Measurements from ENCODE around the gene FNDC3B. TPM values are rescaled to one million over a fixed set of nuclear protein-coding genes. Genes with fewer than 3 reads are reported as not detected.

FNDC3B gene
- total RNA-seq, 1 donor from 2014 or later, result 29.5 TPM

DNA sequence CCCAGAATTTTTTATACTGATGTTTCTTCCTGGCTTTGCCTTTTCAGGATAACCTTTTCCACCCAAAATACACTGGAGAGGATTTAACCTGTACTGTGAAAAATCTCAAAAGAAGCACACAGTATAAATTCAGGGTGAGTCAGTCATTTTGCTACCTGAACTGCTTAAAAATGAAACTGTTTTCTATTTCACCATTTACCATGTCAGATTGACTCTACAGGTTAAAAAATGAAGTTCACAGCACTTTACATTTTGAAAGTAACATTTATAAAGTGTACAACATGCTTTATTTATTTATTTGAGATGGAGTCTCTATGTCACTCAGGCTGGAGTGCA is 293.6 kb downstream of the FNDC3B start:
- TF ChIP-seq EZH2phosphoT487 (IDR thresholded peaks at IDR 0.05), result no peak
- no peak for TF ChIP-seq CTCF (IDR thresholded peaks at IDR 0.05)
- no peak for TF ChIP-seq EZH2 (IDR thresholded peaks at IDR 0.05)
- Histone ChIP-seq H2AFZ (replicated peaks) (no peak overlapping the region), H3K36me3 (no peaks in the 10 kb centered on the region), H3K4me1 (no peaks in the 10 kb centered on the region), H3K4me2 (no peak overlapping the region), H3K4me3 (no peak overlapping the region), H3F3A (ENCODE audit: low read depth) (peaks cover 3% of the 10 kb centered on the region), H4K20me1 (ENCODE audit: low read depth) (no peaks in the 10 kb centered on the region), H3K9ac (no peak overlapping the region), H3K27me3 (no peaks in the 10 kb centered on the region), H3K27ac (no peak overlapping the region), H3K79me2 (ENCODE audit: low read depth) (no peaks in the 10 kb centered on the region), H3K9me3 (ENCODE audit: low read depth) (no peaks in the 10 kb centered on the region)
- Mint-ChIP-seq H3K4me1 (peaks cover 3% of the 10 kb centered on the region), H3K9me3 (no peaks in the 10 kb centered on the region), H3K36me3 (peaks cover 41% of the 10 kb centered on the region), H3K4me3 (no peak overlapping the region), H3K27ac (no peak overlapping the region), H3K27me3 (ENCODE audit: insufficient read depth, low read depth) (no peaks in the 10 kb centered on the region)
- DNase-seq (ENCODE audit: low spot score), result no peak

DNA sequence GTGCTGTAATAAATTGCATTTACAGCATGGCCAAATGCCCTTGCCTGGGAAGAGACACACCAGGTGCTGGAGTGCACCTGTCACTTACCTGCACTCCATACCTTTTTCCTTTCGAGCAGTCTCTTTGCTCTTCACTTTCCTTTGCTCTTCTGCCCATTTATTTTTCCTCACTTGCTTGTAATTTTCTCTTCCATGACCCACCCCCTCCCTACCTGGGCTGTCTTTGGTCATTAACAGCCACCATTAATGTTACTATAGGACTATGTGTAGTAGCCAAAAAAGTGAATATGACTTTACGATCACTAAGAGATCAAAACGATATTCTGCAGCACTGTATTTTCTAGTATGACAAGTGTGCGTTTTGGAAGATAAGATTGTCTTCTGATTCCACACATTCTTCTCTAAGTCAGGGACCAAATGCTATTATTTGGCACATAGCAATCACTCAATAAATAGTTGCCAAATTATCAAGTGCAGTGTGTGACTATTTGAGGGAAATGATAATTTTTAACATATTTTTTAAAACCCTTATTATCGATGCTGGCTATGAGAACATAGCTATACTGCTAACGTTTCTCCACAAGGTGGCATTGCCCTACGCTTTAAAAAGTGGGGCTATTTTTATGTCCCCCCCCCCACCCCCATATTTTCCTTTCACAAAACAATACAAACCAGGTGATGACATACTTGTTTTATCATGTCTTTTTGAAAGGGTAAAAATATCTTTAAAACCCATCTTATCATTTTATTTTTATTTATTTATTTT is 294.5 kb downstream of the FNDC3B start:
- Mint-ChIP-seq H3K4me1 (peaks cover 5% of the 10 kb centered on the region), H3K4me3 (no peak overlapping the region), H3K27ac (no peak overlapping the region), H3K9me3 (no peaks in the 10 kb centered on the region), H3K36me3 (peaks cover 38% of the 10 kb centered on the region), H3K27me3 (ENCODE audit: insufficient read depth, low read depth) (no peaks in the 10 kb centered on the region)
- no peak overlapping the region for H3K27ac ChIP-seq
- peaks cover 3% of the 10 kb centered on the region for H3F3A ChIP-seq (ENCODE audit: low read depth)
- no peaks in the 10 kb centered on the region for H3K79me2 ChIP-seq (ENCODE audit: low read depth)
- no peak overlapping the region for H2AFZ ChIP-seq (replicated peaks)
- H3K36me3 ChIP-seq, result no peaks in the 10 kb centered on the region
- no peak overlapping the region for H3K9ac ChIP-seq
- H3K4me3 ChIP-seq, result no peak overlapping the region
- no peaks in the 10 kb centered on the region for H3K4me1 ChIP-seq
- no peak overlapping the region for H3K4me2 ChIP-seq
- no peaks in the 10 kb centered on the region for H3K9me3 ChIP-seq (ENCODE audit: low read depth)
- TF ChIP-seq CTCF (IDR thresholded peaks at IDR 0.05) (peak; percentile 26), EZH2 (IDR thresholded peaks at IDR 0.05) (no peak)
- DNase-seq (ENCODE audit: low spot score), result no peak
- H3K27me3 ChIP-seq, result no peaks in the 10 kb centered on the region
- no peaks in the 10 kb centered on the region for H4K20me1 ChIP-seq (ENCODE audit: low read depth)

- Mint-ChIP-seq H3K4me3 (no peak overlapping the region), H3K36me3 (peaks cover 32% of the 10 kb centered on the region), H3K9me3 (no peaks in the 10 kb centered on the region), H3K27me3 (ENCODE audit: insufficient read depth, low read depth) (no peaks in the 10 kb centered on the region), H3K4me1 (peaks cover 6% of the 10 kb centered on the region), H3K27ac (no peak overlapping the region)
- Histone ChIP-seq H4K20me1 (ENCODE audit: low read depth) (no peaks in the 10 kb centered on the region), H2AFZ (replicated peaks) (no peak overlapping the region), H3K4me3 (no peak overlapping the region), H3K9me3 (ENCODE audit: low read depth) (no peaks in the 10 kb centered on the region), H3K27ac (no peak overlapping the region), H3F3A (ENCODE audit: low read depth) (peaks cover 3% of the 10 kb centered on the region), H3K36me3 (no peaks in the 10 kb centered on the region), H3K9ac (no peak overlapping the region), H3K79me2 (ENCODE audit: low read depth) (no peaks in the 10 kb centered on the region), H3K4me2 (no peak overlapping the region), H3K4me1 (no peaks in the 10 kb centered on the region), H3K27me3 (no peaks in the 10 kb centered on the region)
- TF ChIP-seq EZH2 (IDR thresholded peaks at IDR 0.05), result no peak
- TF ChIP-seq CTCF (IDR thresholded peaks at IDR 0.05), result no peak
- no peak for TF ChIP-seq EZH2phosphoT487 (IDR thresholded peaks at IDR 0.05)
- no peak for DNase-seq (ENCODE audit: low spot score)
Observed at GRCh38 chr3:172334671-172335207, 295.4 kb downstream of the FNDC3B start.

Measured in neural progenitor cell (in vitro differentiated cells).